22Rv1 (cell line): ENCODE data around the gene MAPK8IP2.

Experiments used
- ZFX ChIP-seq: fragments of 450-650 bp; IDR thresholded peaks from 2 replicates; pipeline ENCODE4 v1.6.1; 2017; ENCODE audit warnings: antibody characterized with exemption, borderline replicate concordance
- TF ChIP-seq, protein P1 (sequence below): fragments of 450-650 bp; IDR thresholded peaks from 2 replicates; pipeline ENCODE4 v1.5.1; 2017; ENCODE audit warnings: mild to moderate bottlenecking

DNA sequence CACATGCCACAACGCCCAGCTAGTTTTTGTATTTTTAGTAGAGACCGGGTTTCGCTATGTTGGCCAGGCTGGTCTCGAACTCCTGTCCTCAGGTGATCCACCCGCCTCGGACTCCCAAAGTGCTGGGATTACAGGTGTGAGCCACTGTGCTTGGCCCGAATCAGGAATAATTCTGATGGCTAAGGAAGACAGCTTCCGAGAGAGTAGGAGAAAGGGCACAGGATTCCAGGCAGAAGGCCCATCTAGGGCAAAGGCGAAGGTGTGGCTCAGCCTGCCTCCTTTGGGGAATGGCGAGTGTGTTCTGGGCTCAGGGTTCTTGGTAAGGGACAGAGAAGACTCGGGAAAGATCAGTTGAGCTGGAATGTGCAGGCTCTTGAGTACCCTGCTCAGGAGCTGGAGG lies 36.3 kb upstream of the MAPK8IP2 start:
- TF ChIP-seq, protein P1, sequence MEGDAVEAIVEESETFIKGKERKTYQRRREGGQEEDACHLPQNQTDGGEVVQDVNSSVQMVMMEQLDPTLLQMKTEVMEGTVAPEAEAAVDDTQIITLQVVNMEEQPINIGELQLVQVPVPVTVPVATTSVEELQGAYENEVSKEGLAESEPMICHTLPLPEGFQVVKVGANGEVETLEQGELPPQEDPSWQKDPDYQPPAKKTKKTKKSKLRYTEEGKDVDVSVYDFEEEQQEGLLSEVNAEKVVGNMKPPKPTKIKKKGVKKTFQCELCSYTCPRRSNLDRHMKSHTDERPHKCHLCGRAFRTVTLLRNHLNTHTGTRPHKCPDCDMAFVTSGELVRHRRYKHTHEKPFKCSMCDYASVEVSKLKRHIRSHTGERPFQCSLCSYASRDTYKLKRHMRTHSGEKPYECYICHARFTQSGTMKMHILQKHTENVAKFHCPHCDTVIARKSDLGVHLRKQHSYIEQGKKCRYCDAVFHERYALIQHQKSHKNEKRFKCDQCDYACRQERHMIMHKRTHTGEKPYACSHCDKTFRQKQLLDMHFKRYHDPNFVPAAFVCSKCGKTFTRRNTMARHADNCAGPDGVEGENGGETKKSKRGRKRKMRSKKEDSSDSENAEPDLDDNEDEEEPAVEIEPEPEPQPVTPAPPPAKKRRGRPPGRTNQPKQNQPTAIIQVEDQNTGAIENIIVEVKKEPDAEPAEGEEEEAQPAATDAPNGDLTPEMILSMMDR: no peak
- no peak for TF ChIP-seq ZFX
